ENCODE results near the gene KCNIP4. TPM values are rescaled to one million over a fixed set of nuclear protein-coding genes. Genes with fewer than 3 reads are reported as not detected.
A peak's percentile ranks its signal among the peaks of the same experiment; 100 is the strongest.

The KCNIP4 gene
- total RNA-seq, 4 donors from 2014 or later = 2.5 TPM; not detected in 2

DNA sequence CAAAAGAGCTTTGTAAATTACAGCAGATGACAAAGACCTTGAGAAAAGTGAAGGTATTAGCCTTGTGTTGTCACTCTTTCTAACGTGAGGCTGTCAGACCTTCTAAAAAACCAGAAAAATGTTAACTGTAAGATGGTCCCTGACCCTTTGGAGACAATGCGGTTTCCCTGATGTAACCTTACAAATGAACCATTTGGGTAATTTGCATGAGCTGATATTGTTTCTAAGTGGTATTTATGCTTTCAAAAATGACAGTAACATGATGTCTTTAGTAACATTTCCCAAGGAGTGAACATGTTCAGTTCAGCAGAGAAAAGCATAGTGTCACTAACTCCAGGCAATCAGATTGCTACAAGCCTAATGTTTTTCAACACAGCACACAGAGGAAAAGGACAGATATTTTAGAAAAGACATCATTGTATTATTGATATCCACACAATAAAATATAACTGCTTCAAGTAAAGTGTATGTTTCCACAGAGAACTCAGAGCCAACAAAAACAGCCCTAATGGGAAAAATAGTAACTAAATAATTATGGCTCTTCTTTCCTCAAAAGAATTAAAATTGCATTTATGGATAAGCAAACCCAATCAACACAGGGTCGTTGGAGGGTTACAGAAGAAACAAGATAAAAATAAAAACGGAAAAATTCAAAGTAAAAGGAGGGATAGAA, 434.4 kb downstream of the KCNIP4 start:
- intact Hi-C loops (cut with DNase I; ENCODE audit: low total_unique reads) (loop anchor here (5.0 kb wide), 1 partner anchor 253 kb away; no protein-coding TSS in a partner anchor), in situ Hi-C loops (cut with MboI; ENCODE audit: low pct_ligation_motif_present in 1 of 4, low pct_unique_long_range_greater_than_20kb in 1 of 4, low sequenced_read_pairs in 3 of 4) (loop anchor here in 3 of 4 donors (10.0 to 25.0 kb wide), 2 partner anchors 248 to 251 kb away; no protein-coding TSS in a partner anchor)
- Histone ChIP-seq H3K9me3 (no peaks in the 10 kb centered on the region), H3K27me3 (no peaks in the 10 kb centered on the region), H3K27ac (no peak overlapping the region), H3K36me3 (no peaks in the 10 kb centered on the region), H3K4me1 (no peaks in the 10 kb centered on the region), H3K4me3 (no peak overlapping the region)
- TF ChIP-seq POLR2A (IDR thresholded peaks at IDR 0.05) (no peak), POLR2AphosphoS5 (IDR thresholded peaks at IDR 0.05) (no peak), EP300 (IDR thresholded peaks at IDR 0.05; ENCODE audit: low read depth) (no peak)
- TF ChIP-seq, protein P1, sequence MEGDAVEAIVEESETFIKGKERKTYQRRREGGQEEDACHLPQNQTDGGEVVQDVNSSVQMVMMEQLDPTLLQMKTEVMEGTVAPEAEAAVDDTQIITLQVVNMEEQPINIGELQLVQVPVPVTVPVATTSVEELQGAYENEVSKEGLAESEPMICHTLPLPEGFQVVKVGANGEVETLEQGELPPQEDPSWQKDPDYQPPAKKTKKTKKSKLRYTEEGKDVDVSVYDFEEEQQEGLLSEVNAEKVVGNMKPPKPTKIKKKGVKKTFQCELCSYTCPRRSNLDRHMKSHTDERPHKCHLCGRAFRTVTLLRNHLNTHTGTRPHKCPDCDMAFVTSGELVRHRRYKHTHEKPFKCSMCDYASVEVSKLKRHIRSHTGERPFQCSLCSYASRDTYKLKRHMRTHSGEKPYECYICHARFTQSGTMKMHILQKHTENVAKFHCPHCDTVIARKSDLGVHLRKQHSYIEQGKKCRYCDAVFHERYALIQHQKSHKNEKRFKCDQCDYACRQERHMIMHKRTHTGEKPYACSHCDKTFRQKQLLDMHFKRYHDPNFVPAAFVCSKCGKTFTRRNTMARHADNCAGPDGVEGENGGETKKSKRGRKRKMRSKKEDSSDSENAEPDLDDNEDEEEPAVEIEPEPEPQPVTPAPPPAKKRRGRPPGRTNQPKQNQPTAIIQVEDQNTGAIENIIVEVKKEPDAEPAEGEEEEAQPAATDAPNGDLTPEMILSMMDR (IDR thresholded peaks at IDR 0.05) = no peak
- DNase-seq = no peak
- 58 to 59% methylated on average over 4 of the region's 4 CpGs for WGBS, 2 donors (ENCODE audit: low coverage in 1 of 2)

DNA sequence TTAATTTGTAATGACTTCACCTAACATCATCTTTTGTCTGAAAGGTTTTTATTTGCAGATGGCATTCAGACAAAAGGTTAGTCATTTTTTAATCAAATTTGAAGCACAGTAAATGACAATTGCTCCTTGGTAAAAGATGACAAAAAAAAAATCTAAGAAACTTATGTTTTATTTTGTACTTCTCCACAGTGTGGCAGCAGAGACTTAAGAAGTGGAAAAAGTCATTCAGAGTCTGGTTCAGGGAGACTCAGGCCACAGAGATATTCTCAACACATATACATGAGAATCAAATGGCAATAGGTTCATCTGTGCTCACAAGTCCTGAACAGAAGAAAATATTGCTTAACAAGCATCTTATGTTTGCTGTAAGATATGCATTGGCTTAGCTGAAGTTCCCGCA, 436.2 kb downstream of the KCNIP4 start:
- no peaks in the 10 kb centered on the region for H3K9me3 ChIP-seq
- H3K27me3 ChIP-seq = no peaks in the 10 kb centered on the region
- H3K4me3 ChIP-seq = no peak overlapping the region
- H3K27ac ChIP-seq = no peak overlapping the region
- no peaks in the 10 kb centered on the region for H3K4me1 ChIP-seq
- H3K36me3 ChIP-seq = no peaks in the 10 kb centered on the region
- in situ Hi-C loops (cut with MboI; ENCODE audit: low pct_ligation_motif_present in 1 of 4, low pct_unique_long_range_greater_than_20kb in 1 of 4, low sequenced_read_pairs in 3 of 4) = loop anchor here in 3 of 4 donors (10.0 to 25.0 kb wide), 2 partner anchors 250 to 252 kb away; no protein-coding TSS in a partner anchor
- TF ChIP-seq EP300 (IDR thresholded peaks at IDR 0.05; ENCODE audit: low read depth) (no peak), POLR2A (IDR thresholded peaks at IDR 0.05) (no peak), POLR2AphosphoS5 (IDR thresholded peaks at IDR 0.05) (no peak)
- TF ChIP-seq, protein P1 (IDR thresholded peaks at IDR 0.05) = peak; percentile 22 to 40 (median 35)
- WGBS, 2 donors (ENCODE audit: low coverage in 1 of 2) = 71 to 92% methylated on average over 1 of the region's 1 CpG
- DNase-seq = no peak
- intact Hi-C loops (cut with DNase I; ENCODE audit: low total_unique reads) = loop anchor here (5.0 kb wide), 1 partner anchor 255 kb away; no protein-coding TSS in a partner anchor

DNA sequence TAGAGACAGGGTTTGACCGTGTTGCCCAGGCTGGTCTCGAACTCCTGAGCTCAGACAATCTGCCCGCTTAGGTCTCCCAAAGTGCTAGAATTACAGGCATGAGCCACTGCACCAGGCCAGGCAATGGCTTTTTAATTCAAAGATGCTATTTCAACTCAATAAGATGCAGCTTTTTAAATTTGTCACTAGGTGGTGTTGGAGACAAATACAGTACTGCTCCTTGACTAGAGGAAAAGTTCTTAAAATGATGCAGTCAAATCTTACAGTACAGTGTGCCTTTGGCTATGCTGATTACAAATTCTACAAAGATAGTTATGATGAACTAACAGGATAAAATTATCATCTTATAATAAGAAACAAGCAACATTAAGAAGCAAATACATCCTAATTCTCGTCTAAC, 441.1 kb downstream of the KCNIP4 start:
- TF ChIP-seq POLR2AphosphoS5 (IDR thresholded peaks at IDR 0.05) (no peak), EP300 (IDR thresholded peaks at IDR 0.05; ENCODE audit: low read depth) (no peak), POLR2A (IDR thresholded peaks at IDR 0.05) (no peak)
- TF ChIP-seq, protein P1 (IDR thresholded peaks at IDR 0.05) = no peak
- H3K27ac ChIP-seq = no peak overlapping the region
- intact Hi-C loops (cut with DNase I; ENCODE audit: low total_unique reads) (no loop called here), in situ Hi-C loops (cut with MboI; ENCODE audit: low pct_ligation_motif_present in 1 of 4, low pct_unique_long_range_greater_than_20kb in 1 of 4, low sequenced_read_pairs in 3 of 4) (loop anchor here in 1 of 4 donors (25.0 kb wide), 1 partner anchor 255 kb away; no protein-coding TSS in a partner anchor)
- 67 to 79% methylated on average over 1 to 4 of the region's 4 CpGs for WGBS, 2 donors (ENCODE audit: low coverage in 1 of 2)
- DNase-seq = no peak
- H3K4me3 ChIP-seq = no peak overlapping the region
- no peaks in the 10 kb centered on the region for H3K36me3 ChIP-seq
- H3K27me3 ChIP-seq = no peaks in the 10 kb centered on the region
- no peaks in the 10 kb centered on the region for H3K4me1 ChIP-seq
- no peaks in the 10 kb centered on the region for H3K9me3 ChIP-seq

DNA sequence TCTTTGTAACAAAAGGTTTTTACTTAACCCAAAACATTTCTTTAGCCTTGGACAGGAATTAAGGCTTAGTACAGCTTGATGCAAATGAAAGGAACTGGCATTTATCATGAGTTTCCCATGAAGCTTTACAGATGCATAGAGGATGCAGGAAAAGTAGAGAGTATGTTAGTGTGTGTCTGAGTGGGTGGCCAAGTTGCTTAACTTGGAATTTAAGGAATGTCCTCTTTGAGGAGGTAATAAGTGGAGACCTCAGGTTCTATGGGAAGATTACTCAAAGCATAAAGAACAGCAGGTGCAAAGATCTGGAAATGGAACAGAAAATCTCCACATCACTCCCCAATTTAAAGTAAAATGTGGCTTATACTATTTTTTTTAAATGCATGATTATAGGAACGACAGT, 457.9 kb downstream of the KCNIP4 start:
- intact Hi-C loops (cut with DNase I; ENCODE audit: low total_unique reads) = no loop called here
- 50 to 83% methylated on average over 1 of the region's 1 CpG for WGBS, 2 donors (ENCODE audit: low coverage in 1 of 2)
- H3K4me3 ChIP-seq = no peak overlapping the region

More for the DNA sequence above, 457.9 kb downstream of the KCNIP4 start:
- no peaks in the 10 kb centered on the region for H3K27me3 ChIP-seq
- H3K9me3 ChIP-seq = no peaks in the 10 kb centered on the region
- H3K36me3 ChIP-seq = no peaks in the 10 kb centered on the region
- H3K27ac ChIP-seq = no peak overlapping the region
- in situ Hi-C loops (cut with MboI; ENCODE audit: low pct_ligation_motif_present in 1 of 4, low pct_unique_long_range_greater_than_20kb in 1 of 4, low sequenced_read_pairs in 3 of 4) = no loop called here
- DNase-seq = no peak
- TF ChIP-seq, protein P1 (IDR thresholded peaks at IDR 0.05) = no peak
- TF ChIP-seq POLR2AphosphoS5 (IDR thresholded peaks at IDR 0.05) (no peak), POLR2A (IDR thresholded peaks at IDR 0.05) (no peak), EP300 (IDR thresholded peaks at IDR 0.05; ENCODE audit: low read depth) (no peak)
- no peaks in the 10 kb centered on the region for H3K4me1 ChIP-seq

All from transverse colon (tissue), 4 donors.